Hematopoietic multipotent progenitor cell treated with erythropoietin and hydrocortisone succinate and interleukin-3 and kit ligand, for 8 days (in vitro differentiated cells): ENCODE measurements around the gene RGMA.

Experiments used
- DNase-seq: peaks from one replicate; pipeline ENCODE4 v3.0.0-alpha.2; 2015

RGMA gene

GRCh38 chr15:93088981-93089726 is at the start of gene RGMA:
Gene RGMA, minus strand, starts transcription at chr15:93089211. Its CDS starts 279 bp downstream, at chr15:93088932.
- DNase-seq, result no peak

- no peak for DNase-seq
Measured at GRCh38 chr15:93136606-93137005, 47.6 kb upstream of the RGMA start.

- no peak for DNase-seq
Measured at GRCh38 chr15:93135997-93136397, 47.0 kb upstream of the RGMA start.

- no peak for DNase-seq
Measured at GRCh38 chr15:93135459-93135858, 46.4 kb upstream of the RGMA start.

GRCh38 chr15:93131485-93132095 is 42.6 kb upstream of the RGMA start:
- no peak for DNase-seq

GRCh38 chr15:93129702-93130488 is 40.9 kb upstream of the RGMA start:
- DNase-seq, result no peak

- DNase-seq, result no peak
Measured at GRCh38 chr15:93127286-93127685, 38.3 kb upstream of the RGMA start.

- no peak for DNase-seq
Measured at GRCh38 chr15:93126599-93126998, 37.6 kb upstream of the RGMA start.

GRCh38 chr15:93126148-93126547 is 37.1 kb upstream of the RGMA start:
- DNase-seq, result no peak

GRCh38 chr15:93124126-93124525 is 35.1 kb upstream of the RGMA start:
- no peak for DNase-seq

- no peak for DNase-seq
Measured at GRCh38 chr15:93121973-93122910, 33.2 kb upstream of the RGMA start.

- no peak for DNase-seq
Measured at GRCh38 chr15:93121107-93121506, 32.1 kb upstream of the RGMA start.

- no peak for DNase-seq
Measured at GRCh38 chr15:93118904-93119303, 29.9 kb upstream of the RGMA start.

GRCh38 chr15:93111451-93111850 is 22.4 kb upstream of the RGMA start:
- no peak for DNase-seq

- no peak for DNase-seq
Measured at GRCh38 chr15:93110502-93111040, 21.6 kb upstream of the RGMA start.

GRCh38 chr15:93109336-93110102 is 20.5 kb upstream of the RGMA start:
- DNase-seq, result no peak

GRCh38 chr15:93107646-93108045 is 18.6 kb upstream of the RGMA start:
- DNase-seq, result no peak

GRCh38 chr15:93105485-93105884 is 16.5 kb upstream of the RGMA start:
- DNase-seq, result no peak

- no peak for DNase-seq
Measured at GRCh38 chr15:93103823-93104222, 14.8 kb upstream of the RGMA start.

- no peak for DNase-seq
Measured at GRCh38 chr15:93102211-93102610, 13.2 kb upstream of the RGMA start.

GRCh38 chr15:93093765-93094164 is 4.8 kb upstream of the RGMA start:
- no peak for DNase-seq

- DNase-seq, result no peak
Measured at GRCh38 chr15:93091465-93091864, 2.5 kb upstream of the RGMA start.
